ENCODE data around the gene SHROOM3.
A peak's percentile ranks its signal among the peaks of the same experiment; 100 is the strongest.
"Not testable (repeated sequence)": the region's sequence is repeated elsewhere in the genome, so short reads cannot be mapped to it uniquely, and the experiment has no call there.

The SHROOM3 gene

DNA sequence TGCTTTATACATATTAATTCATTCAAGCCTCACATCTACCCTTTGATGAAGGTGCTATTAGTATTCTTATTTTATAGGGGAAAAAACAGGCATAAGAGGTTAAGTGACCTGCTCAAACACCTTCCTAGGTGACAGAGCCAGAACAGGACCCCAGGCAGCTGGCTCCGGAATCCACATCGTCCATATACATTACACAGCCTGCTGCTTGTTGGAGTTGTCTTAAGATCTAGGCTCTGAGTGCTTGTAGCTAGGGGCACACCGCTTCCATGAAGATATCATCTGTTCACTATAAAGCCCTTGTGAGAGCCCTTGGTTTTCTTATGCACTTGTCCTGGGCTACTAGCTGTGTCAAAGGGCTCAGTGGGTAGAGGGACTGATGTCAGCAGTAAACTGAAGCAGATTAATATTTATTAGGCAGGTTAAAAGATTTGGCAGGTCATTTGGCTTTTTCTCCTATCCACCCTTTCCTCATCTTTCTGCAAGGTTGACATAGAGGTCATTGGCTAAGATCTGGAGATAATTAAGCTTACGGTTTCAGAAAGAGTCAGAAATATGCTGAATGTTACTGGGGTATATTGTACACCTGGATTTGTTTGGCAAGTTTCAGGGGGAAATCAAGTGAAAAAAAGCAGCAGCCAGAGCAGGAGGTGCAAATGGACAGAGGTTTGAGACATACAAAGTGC, 267.6 kb downstream of the SHROOM3 start:
- DNase-seq = no peak

DNA sequence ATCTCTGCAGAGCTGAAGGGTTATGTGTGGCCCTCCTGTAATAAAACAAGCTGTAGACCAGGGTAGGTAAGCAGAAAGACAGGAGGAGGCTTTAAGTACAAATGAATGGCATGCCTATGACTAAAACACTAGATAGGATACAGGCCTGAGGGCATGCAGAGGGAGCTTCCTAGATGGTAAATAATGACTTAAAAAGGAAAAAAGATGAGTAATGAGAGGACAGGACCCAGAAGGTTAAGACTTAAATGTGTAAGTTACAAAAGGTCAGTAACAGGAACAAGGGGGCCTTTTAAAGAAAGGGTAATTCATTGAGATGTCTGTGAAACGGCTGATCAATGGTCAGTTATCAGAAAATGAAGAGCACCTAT, 268.1 kb downstream of the SHROOM3 start:
- no peak for DNase-seq

DNA sequence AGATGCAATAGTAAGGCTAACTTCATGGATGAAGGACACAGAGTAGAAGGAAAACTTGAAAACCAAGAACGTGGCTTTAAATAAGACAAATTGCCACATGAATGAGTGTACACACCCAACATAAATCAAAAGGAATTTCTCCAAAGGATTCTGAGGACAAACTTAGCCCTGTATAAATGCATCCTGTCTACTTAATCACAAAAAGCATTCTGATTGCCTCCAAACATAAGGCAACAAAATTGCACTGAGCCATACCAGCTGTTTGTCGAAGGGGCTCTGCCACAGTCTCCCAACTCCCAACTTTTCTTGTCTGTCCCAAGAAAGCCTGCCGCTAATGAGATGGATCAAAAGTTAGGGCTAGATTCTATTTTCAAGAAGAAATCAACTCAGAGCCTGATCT, 268.6 kb downstream of the SHROOM3 start:
- no peak for DNase-seq

DNA sequence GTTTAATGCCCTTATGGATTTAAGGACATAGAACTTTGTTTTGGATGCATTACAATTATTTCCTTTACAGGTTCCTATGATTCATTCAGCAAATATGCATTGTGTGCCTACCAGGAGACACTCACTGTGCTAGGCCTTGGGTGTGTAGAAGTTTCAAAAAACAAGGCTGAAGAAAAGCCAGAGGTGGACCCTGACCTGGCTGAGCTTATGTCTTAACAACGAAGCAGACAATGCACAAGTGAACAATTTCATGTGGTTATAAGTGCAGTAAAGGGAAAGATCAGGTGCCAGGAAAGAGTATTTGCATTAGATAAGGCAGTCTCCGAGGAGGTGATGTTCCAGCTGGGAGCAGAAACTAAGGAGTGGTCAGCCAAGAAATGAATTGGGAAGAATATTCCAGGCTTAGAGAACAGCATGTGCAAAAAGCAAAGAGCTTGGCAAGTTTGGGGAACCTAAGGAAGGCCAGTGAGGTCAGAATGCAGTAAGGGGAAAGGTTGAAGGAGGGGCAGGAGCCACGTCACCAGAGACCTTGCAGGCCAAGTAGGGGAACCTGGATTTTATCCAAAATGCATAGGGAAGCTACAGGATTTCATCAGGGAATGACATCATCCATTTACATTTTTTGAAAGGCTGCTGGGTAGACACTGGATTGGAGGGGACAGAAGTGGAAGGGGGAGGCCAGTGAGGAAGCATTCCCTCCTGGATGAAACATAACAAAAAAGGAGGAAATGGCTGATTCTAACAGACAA, 269.3 kb downstream of the SHROOM3 start:
- no peak for DNase-seq

DNA sequence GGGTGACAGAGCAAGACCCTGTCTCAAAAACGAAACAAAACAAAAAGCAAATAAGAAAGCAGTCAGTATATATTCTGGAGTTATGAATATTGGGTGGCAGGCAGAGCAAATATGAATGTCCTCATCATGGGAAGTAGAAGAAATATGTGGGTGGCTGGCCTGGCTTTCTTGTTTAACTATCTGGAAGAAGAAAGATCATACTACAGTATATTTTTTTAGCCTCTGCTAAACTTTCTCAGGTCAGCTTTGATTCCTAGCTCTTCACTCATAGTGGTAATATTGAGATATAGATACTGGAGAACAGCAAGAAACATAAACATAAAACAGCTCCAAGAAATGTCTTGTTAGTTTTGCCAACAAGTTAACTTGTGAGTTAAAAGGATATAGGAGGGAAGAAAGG, 270.4 kb downstream of the SHROOM3 start:
- no peak for DNase-seq

DNA sequence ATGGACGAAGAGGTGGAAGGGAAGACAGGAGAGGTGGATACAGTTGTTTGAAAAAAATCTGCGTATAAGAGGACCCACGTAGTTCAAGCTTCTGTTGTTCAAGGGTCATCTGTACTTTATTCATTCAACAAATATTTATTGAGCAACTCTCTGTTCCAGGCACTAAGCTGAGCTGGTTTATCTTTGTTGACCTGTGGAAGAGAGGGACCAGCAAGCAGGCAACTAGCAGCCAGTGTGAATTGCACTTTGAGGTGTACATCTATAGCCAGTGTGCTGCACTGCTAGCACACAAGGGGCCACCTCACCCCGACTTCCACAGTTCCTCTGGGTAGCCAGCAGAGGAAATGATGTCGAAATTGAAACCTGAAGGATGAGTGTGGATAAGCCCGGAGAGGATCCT, 271.6 kb downstream of the SHROOM3 start:
- DNase-seq = no peak

DNA sequence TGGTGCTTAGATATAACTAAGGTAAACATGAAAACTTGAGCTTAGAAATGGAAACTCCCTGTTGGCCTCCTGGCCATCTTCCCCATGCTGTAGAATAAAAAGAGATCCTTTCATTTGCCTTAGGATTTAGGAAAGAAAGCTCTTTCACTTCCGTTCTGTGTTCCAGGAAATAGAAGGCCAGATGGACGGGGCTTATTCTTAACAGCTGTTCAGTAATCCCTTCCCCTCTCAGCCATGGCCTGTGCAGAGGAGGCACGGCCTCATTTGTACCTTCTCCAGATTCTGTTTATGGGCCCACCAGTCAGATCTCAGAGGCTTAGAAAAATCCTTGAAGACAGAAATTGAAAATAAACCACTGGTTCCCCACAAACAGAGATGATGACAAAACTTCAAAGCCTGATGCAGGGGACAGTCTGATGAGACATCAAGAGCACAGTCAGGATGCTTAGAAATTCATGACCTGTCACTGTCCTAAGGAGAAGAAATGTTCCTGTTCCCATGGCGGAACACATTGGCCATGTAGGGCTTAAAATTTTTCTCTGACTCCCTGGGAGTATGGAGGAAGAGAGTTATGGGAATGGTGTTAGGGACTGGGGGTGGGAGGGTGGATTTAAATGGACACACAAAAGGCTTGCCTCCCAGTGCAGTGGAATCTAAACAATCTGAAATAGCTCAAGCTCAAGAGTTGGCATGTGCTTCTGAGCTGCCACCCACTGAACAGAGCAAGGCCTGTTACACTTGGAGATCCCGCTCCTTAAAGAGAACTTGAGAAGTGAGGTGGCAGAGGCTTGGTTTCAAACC, 274.1 kb downstream of the SHROOM3 start:
- no peak for DNase-seq

DNA sequence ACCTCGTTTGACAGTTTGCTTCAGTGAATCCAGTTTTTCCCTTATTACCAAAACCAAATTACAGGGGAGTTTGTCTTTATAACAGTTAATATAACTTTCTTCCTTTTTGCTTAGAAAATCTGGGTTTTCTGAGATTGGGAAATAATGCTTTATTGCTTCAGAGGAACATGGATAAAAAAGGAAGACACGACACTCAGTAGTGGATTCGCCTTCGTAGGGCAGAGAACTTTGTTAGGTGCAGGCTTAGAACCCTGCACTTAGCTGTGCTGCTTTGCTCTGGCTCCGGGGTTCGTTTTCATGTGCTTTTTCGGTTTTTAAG, 274.7 kb downstream of the SHROOM3 start:
- DNase-seq = no peak

DNA sequence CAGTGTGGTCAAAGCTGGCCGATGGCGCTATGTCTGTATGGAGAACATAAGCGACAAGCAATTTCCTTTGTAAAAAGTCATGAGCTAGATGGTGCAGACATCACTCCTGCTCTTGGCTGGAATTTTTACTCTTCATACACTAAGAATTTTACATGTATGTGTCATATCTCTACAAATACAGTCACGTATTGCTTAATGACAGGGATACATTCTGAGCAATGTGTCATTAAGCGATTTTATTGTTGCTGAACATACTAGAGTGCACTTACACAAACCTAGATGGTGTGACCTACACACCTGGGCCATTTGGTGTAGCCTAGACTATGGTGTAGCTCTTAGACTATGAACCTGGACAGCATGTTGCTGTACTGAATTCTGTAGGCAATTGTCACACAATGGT, 277.5 kb downstream of the SHROOM3 start:
- DNase-seq = no peak

DNA sequence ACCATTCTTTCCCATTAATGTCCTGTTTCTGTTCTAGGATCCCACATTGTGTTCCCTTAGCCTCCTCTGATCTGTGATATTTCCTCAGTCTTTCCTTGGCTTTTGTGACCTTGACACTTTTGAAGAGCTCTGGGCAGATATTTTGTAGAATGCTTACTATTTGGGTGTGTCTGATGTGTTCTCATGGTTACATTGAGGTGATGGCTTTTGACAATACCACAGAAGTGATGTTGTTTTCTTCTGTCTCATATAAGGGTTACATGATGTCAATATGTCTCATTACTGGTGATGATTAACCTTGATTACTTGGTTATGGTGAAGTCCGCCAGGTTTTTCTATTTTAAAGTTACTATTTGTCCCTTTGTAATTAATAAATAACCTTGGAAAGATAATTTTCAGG, 279.2 kb downstream of the SHROOM3 start:
- DNase-seq = no peak

DNA sequence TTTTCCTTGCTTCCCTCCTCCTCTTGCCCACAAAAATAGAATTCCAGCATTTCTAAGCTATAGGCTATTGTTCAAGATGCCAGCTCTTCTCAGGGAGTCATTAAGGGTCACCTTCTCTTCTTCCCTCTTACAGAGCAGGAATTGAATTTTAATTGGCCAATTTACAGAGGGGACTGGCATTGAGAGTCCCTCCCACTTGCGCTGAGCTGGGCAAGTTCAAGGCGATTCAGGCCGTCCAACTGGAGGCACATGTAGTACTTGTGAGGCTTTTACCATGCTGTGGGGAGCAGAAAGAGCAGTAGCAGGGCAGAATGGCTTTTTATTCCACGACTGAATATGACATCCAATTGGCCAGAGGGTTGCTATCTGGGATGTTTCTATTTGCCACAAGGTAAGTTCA, 281.0 kb downstream of the SHROOM3 start:
- no peak for DNase-seq

DNA sequence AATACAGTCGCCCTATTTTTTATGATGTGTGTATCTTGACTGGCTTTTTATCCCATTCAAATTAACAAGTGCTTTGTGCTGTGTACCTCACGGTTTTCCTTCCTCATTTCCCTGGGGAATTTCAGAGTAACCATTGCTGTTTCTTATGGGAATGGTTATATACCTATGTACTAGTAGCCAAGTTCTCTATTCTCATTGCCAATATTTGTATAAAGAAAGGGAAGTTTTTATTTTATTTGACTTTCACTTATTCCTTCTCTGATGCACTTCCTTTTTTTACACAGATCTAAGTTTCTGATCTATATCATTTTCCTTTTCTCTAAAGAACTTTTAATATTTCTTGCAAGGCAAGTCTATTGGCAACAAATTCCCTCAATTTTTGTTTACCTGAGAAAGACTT, 281.6 kb downstream of the SHROOM3 start:
- DNase-seq = peak; percentile 35

DNA sequence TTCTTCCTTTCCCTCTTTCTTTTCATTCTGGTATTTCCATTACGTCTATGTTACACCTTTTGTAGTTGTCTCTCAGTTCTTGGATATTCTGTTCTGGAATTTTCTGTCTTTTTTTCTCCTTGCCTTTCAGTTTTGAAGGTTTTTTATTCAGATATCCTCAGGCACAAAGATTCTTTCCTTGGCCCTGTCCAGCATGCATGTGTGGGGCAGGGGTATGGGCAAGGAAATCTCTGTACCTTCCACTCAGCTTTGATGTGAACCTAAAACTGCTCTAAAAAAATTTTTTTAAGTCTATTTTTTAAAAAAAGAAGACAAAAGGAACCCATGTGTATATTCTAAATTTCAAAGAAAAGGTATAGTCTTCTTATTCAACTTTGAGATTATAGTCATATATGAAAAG, 282.4 kb downstream of the SHROOM3 start:
- no peak for DNase-seq

DNA sequence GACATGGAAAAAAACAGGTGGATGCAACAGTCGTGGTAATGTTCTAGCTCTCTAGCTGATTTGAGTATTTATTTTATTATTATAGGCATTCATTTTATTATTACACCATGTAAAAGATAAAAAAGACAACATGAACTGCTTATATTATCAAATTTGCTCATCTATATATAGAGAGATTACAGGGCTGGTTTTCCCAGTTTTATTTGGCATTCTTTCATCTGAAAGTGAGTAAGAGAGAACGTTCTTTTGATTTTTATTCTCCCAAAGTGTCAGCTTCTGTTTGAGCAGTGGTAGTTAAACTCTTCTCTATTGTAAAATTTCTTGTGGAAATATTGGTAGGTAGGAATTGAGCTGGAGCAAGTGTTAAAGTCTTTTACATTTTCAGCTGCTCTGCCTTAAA, 283.0 kb downstream of the SHROOM3 start:
- DNase-seq = no peak

DNA sequence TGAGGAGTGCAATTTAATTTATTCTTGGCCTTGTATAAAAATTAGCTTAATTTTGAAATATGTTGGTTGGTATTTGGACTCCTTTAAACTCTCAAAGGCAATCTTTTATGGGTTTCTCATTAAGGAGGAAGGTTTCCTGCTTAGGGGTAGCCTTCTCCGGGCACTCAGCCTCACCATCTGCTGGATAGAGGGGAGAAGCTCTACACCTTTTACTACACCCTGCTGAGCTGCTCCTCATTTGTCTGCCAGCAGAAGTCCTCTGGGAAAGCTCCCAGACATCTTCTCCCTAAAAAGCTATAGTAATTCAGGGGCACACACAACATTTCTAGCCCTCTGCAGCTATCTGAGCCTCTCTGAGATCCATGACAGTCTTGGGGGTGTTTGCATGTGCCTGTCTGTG, 283.8 kb downstream of the SHROOM3 start:
- no peak for DNase-seq

DNA sequence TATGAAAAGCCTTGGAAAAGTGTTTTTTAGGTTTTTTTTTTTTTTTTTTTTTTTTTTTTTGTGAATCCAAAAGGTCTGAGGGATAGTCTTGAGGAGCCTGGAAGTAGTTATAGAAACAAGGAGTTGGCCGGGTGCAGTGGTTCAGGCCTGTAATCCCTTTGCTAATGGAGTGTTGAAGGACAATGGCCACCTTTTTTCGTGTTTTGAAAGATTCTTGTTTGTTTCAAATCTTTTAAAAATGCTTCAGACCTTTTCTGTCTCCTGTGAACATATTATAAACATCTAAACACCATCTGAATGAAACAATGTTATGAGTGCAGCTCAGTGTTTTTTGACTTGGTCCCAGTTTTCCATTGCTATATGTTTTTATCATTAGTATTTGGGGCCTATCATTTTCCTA, 285.1 kb downstream of the SHROOM3 start:
- DNase-seq = no peak

DNA sequence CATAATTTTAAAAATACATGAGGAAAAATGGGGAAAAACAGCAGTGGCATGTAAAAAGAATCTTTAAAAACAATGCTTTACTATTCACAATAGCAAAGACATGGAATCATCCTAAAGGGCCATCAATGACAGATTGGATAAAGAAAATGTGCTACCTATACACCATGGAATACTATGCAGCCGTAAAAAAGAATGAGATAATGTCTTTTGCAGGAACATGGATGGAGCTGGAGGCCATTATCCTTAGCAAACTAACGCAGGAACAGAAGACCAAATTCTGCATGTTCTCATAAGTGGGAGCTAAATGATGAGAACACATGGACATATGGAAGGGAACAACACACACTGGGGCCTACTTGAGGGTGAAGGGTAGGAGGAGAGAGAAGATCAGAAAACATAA, 287.1 kb downstream of the SHROOM3 start:
- DNase-seq = not testable (repeated sequence)

DNA sequence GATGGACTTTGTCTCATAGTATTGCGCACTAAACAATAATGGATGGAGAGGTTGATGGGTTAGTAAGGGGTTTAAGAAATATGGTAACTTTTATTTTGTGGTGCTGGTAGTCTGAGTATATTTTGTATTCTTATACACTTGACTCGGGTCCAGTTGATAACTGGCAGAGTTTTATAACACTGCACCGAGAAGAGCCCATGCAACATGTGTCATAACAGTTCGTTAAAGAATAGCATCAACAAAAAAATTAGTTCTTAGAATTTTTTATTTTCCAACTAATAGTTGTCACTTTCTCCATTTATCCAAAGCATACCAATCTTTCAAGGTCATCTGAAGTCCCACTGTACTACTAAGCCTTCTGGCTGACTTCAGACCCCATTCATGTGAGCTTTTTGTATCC, 287.8 kb downstream of the SHROOM3 start:
- no peak for DNase-seq

DNA sequence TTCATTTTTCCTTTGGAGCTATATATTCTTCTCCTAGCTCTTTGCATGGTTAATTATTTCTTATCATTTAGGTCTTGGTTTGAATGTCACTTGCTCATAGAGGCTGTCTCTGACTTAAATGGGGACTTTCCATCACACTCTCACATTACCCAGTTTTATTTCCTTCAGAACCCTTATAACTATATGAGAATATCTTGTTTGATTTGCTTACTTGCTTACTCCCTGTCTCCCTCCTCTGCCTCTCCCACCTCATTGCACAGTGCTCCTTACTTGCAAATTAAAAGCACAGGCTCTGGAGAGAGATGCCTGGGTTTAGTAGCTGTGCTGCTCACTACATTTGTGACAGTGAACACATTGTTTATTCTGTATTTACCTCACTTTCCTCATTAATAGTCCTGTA, 288.3 kb downstream of the SHROOM3 start:
- DNase-seq = no peak

DNA sequence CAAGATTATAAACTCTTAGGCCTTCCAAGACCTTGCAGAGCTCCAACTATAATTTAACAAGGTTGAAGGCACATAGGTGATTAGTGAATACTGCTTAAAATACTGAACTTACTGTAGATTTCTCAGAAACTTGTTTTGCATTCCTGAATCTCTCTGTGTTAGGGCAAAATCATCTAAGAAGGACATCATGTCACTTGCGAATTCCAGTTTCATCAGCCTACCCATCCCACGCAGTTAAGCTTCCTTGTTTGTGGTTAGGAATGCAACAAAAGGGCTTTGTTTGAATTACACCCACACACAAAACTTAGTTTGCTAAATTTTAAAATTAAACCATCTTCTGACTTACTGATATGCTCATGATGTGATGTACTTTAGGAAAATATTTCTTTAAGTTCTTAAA, 288.9 kb downstream of the SHROOM3 start:
- DNase-seq = peak; percentile 24

DNA sequence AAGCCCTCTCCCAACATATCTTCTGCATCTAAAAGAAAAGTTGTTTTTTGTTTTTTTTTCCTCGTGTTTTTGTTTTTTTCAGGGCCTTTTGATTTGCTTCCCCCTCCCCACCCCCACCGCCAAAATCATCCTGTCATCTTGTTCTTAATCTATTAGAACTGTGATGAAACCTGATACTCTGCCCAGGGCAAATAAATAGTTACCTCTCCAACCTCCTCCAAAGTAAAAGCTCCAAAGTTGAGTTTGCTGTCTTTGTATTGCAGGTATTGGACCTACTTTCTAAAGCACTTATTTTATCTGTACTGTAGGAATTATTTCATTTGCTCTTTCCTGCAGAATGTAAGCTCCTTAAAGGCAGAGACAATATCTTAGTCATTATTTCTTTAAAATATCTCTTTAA, 290.0 kb downstream of the SHROOM3 start:
- DNase-seq = no peak

DNA sequence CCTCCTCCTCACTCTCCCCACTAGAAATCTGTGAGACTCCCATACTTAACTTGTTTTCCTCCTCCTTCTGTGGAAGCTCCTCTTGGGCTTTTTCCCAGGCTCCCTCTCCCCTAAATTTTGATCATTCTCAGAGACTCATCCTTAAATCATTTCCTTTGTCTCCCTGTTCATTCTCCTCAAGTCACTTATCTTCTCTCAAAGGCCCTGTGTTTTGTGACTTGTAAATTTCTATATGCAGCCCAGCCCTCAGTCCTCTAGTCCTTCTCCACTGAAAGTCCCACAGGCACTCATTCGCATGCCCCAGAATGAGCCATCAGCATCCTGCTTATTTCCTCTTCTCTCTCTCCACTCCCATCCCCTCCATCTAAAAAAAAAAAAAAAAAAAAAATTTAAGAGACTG, 291.1 kb downstream of the SHROOM3 start:
- DNase-seq = no peak

DNA sequence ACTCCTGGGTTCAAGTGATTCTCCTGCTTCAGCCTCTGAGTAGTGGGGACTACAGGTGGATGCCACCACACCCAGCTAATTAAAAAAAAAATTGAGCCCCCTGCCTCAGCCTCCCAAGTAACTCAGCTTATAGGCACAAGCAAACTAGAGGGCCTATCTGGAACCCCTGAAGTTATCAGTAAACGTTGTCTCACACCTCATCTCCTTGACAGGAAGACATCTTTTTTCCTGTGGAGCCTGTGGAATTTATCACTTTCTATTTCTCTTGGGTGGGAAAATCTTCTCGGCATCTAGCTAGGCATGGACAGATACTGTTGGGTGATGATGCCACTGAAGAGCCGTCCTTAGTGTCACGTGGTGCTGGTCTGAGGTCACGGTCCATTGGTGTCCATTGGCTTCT, 291.6 kb downstream of the SHROOM3 start:
- no peak for DNase-seq

DNA sequence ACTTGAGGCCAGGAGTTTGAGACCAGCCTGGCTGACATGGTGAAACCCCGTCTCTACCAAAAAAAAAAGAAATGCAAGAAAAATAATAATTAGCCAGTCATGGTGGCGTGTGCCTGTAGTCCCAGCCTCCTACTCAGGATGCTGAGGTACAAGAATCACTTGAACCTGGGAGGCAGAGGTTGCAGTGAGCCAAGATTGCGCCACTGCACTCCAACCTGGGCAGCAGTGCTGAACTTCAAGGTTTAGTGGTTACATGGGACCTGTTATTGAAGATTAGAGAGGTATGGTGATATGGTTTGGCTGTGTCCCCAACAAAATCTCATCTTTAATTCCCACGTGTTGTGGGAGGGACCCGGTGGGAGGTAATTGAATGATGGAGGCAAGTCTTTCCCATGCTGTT, 292.9 kb downstream of the SHROOM3 start:
- DNase-seq = not testable (repeated sequence)
